ENCODE results near the gene EVI5L. TPM values are rescaled to one million over a fixed set of nuclear protein-coding genes. Genes with fewer than 3 reads are reported as not detected.

EVI5L gene
- total and polyA plus RNA-seq, 2 of the 13 experiments (the other 11 are each of a cell fraction or from before 2014, with no cell fraction given) = 1.7 to 2.4 TPM

GRCh38 chr19:7831452-7831851 lies 1.4 kb downstream of the EVI5L start (continued):
- TF ChIP-seq STAG1 (CRISPR knock-in tag; IDR thresholded peaks at IDR 0.05) (peak; percentile 45; the same call in 1 of the 2 replicates), KIAA2018 (CRISPR knock-in tag; IDR thresholded peaks at IDR 0.05; ENCODE audit: borderline replicate concordance) (no peak), KLF9 (CRISPR knock-in tag; IDR thresholded peaks at IDR 0.05; ENCODE audit: low read depth) (0 out of 2 replicates have a peak, but pooled peaks have one; percentile 35), XBP1 (CRISPR knock-in tag; IDR thresholded peaks at IDR 0.05) (no peak), PATZ1 (CRISPR knock-in tag; IDR thresholded peaks at IDR 0.05) (peak; percentile 67; the same call in 1 of the 2 replicates), KDM3A (CRISPR knock-in tag; IDR thresholded peaks at IDR 0.05; ENCODE audit: low read depth) (0 out of 2 replicates have a peak, but pooled peaks have one; percentile 45), SYNCRIP (IDR thresholded peaks at IDR 0.05; ENCODE audit: insufficient read depth, low read depth, low read length) (no peak), EHMT2 (IDR thresholded peaks at IDR 0.05; ENCODE audit: borderline replicate concordance, low read depth, low read length) (no peak)
